ENCODE results near the gene KLHDC9.

Gene KLHDC9

GRCh38 chr1:161089938-161090337 is 8.2 kb upstream of the KLHDC9 start:
- TF ChIP-seq CTCF (IDR thresholded peaks at IDR 0.05; ENCODE audit: insufficient read depth, low read depth, low read length, missing control alignments) = no peak
- no peak for DNase-seq (ENCODE audit: low read depth)
- H3K4me3 ChIP-seq (ENCODE audit: low read length) = no peak overlapping the region

- no peak for DNase-seq (ENCODE audit: low read depth)
- no peak for TF ChIP-seq CTCF (IDR thresholded peaks at IDR 0.05; ENCODE audit: insufficient read depth, low read depth, low read length, missing control alignments)
- H3K4me3 ChIP-seq (ENCODE audit: low read length) = no peak overlapping the region
Measured at GRCh38 chr1:161090617-161091016, 7.5 kb upstream of the KLHDC9 start.

- no peak for DNase-seq (ENCODE audit: low read depth)
- TF ChIP-seq CTCF (IDR thresholded peaks at IDR 0.05; ENCODE audit: insufficient read depth, low read depth, low read length, missing control alignments) = no peak
- H3K4me3 ChIP-seq (ENCODE audit: low read length) = no peak overlapping the region
Measured at GRCh38 chr1:161091093-161091492, 7.1 kb upstream of the KLHDC9 start.

- H3K4me3 ChIP-seq (ENCODE audit: low read length) = no peak overlapping the region
- DNase-seq (ENCODE audit: low read depth) = no peak
- TF ChIP-seq CTCF (IDR thresholded peaks at IDR 0.05; ENCODE audit: insufficient read depth, low read depth, low read length, missing control alignments) = no peak
Measured at GRCh38 chr1:161091796-161092507, 6.2 kb upstream of the KLHDC9 start.

GRCh38 chr1:161092621-161093028 is 5.5 kb upstream of the KLHDC9 start:
- no peak overlapping the region for H3K4me3 ChIP-seq (ENCODE audit: low read length)
- peak; percentile 87 for DNase-seq (ENCODE audit: low read depth)
- TF ChIP-seq CTCF (IDR thresholded peaks at IDR 0.05; ENCODE audit: insufficient read depth, low read depth, low read length, missing control alignments) = no peak

- no peak for DNase-seq (ENCODE audit: low read depth)
- no peak for TF ChIP-seq CTCF (IDR thresholded peaks at IDR 0.05; ENCODE audit: insufficient read depth, low read depth, low read length, missing control alignments)
- H3K4me3 ChIP-seq (ENCODE audit: low read length) = no peak overlapping the region
Measured at GRCh38 chr1:161094481-161094880, 3.7 kb upstream of the KLHDC9 start.

- TF ChIP-seq CTCF (IDR thresholded peaks at IDR 0.05; ENCODE audit: insufficient read depth, low read depth, low read length, missing control alignments) = no peak
- no peak for DNase-seq (ENCODE audit: low read depth)
- no peak overlapping the region for H3K4me3 ChIP-seq (ENCODE audit: low read length)
Measured at GRCh38 chr1:161095230-161095629, 2.9 kb upstream of the KLHDC9 start.
